ENCODE results near the gene TRAPPC2L.

- TF ChIP-seq POLR2A (IDR thresholded peaks at IDR 0.05; ENCODE audit: low read depth, low read length) (no peak), POLR2AphosphoS5 (IDR thresholded peaks at IDR 0.05; ENCODE audit: low read depth, low read length) (no peak), TAF1 (IDR thresholded peaks at IDR 0.05; ENCODE audit: low read depth, low read length) (no peak), SPI1 (IDR thresholded peaks at IDR 0.05; ENCODE audit: low read depth, low read length) (no peak)
Observed at GRCh38 chr16:88871349-88871702, 14.4 kb downstream of the TRAPPC2L start.
